Ovary (tissue), 3 donors: ENCODE results near the gene MTUS2.

Experiments
- POLR2A ChIP-seq: fragments of 450-650 bp; IDR thresholded peaks from one replicate; pipeline ENCODE4 v1.6.1; 2017; ENCODE audit warnings: antibody characterized with exemption, mild to moderate bottlenecking, moderate library complexity
- TF ChIP-seq, protein P1 (sequence below), 3 donors: fragments of 450-650 bp in 2 of 3; fragments of 200-600 bp in 1 of 3; IDR thresholded peaks; one replicate each; pipeline versions ENCODE4 v1.5.1 to v1.8.0; 2016 to 2022; ENCODE audit warnings: antibody characterized with exemption in 3 of 3, mild to moderate bottlenecking in 1 of 3
- donor health status: DM: no; HTN: no; CAD: no.

DNA sequence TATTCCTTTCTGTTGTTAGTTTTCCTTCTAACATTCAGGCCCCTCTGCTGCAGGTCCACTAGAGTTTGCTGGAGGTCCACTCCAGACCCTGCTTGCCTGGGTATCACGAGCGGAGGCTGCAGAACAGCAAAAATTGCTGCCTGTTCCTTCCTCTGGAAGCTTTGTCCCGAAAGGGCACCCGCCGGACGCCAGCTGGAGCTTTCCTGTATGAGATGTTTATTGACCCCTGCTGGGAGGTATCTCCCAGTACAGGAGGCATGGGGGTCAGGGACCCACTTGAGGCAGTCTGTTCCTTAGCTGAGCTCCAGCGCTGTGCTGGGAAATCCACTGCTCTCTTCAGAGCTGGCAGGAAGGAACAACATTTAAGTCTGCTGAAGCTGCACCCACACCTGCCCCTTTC is 516.2 kb downstream of the MTUS2 start:
- TF ChIP-seq, protein P1, sequence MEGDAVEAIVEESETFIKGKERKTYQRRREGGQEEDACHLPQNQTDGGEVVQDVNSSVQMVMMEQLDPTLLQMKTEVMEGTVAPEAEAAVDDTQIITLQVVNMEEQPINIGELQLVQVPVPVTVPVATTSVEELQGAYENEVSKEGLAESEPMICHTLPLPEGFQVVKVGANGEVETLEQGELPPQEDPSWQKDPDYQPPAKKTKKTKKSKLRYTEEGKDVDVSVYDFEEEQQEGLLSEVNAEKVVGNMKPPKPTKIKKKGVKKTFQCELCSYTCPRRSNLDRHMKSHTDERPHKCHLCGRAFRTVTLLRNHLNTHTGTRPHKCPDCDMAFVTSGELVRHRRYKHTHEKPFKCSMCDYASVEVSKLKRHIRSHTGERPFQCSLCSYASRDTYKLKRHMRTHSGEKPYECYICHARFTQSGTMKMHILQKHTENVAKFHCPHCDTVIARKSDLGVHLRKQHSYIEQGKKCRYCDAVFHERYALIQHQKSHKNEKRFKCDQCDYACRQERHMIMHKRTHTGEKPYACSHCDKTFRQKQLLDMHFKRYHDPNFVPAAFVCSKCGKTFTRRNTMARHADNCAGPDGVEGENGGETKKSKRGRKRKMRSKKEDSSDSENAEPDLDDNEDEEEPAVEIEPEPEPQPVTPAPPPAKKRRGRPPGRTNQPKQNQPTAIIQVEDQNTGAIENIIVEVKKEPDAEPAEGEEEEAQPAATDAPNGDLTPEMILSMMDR (IDR thresholded peaks at IDR 0.05): no peak
- TF ChIP-seq POLR2A: no peak
